AG08395 (cell line): ENCODE measurements around the gene WNT7B.

Source experiments
- DNase-seq: peaks from one replicate; pipeline ENCODE4 v3.0.0; 2012; ENCODE audit warnings: mixed read lengths, low spot score

WNT7B gene

DNA sequence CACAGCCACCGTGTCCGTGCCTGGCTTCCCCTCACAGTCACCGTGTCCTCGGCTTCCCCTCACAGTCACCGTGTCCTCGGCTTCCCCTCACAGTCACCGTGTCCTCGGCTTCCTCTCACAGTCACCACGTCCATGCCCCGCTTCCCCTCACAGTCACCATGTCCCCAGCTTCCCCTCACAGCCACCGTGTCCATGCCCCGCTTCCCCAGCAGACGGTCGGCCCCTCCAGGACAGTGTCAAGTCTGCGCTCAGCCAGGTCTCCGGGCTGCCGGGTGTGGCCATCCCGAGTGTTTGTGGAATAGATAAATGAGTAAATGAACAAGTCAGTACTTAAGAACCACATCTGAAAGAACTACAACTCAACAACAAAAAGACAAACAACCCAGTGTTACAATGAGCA is 23.8 kb downstream of the WNT7B start:
- DNase-seq, result no peak

DNA sequence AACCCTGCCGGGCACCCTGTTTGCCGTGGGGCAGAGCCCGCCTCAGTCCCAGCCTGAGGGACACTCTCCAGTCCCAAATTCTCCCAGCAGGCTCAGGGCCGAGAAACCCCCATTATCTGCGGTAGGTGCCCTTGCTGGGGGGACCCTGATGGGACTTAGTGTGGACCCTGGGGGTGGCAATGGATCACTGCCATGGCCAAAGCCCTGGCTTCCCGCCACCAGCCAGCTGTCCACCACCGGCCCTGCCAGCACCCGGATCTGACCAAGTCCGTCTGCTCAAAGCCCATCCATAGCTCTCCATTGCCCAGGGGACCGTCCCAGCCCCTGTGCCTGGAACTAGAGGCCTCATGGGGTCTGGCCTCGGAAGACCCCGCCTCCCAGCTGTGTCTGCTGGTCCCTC is 24.4 kb downstream of the WNT7B start:
- no peak for DNase-seq

- no peak for DNase-seq
Measured at GRCh38 chr22:45952151-45952550, 24.8 kb downstream of the WNT7B start.

- no peak for DNase-seq
Measured at GRCh38 chr22:45949891-45950290, 27.1 kb downstream of the WNT7B start.

DNA sequence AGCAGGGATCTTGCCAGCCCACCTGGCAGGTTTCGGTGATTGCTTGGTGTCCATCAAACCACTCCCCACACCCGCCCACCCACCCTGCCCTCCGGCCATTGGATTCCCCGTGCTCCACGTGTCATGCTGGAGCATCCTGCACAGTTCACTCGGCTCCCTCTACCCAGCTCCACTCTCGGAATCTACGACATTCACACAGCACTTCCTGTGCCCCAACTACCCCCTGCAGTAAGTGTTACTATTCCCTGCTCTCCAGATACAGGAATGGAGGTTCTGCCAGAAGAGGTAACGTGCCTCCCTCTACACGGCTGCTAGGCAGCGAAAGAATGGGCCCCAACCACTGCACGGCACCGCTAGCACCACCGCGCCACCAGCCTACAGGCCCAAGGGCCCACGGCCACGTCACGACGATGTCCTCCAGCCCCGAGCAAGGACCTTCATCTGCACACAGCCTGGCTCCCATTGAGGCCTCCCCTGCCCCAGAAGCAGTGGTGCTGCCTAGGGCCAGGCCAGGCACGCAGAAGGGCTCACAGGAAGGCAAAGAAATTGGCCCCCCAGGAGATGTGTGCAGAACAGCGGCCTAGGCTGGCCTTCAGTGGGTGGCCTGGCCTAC is 27.6 kb downstream of the WNT7B start:
- DNase-seq, result no peak

- no peak for DNase-seq
Measured at GRCh38 chr22:45948081-45948648, 28.8 kb downstream of the WNT7B start.

GRCh38 chr22:45946805-45947600 is 30.0 kb downstream of the WNT7B start:
- DNase-seq, result no peak

GRCh38 chr22:45945621-45946106 is 31.3 kb downstream of the WNT7B start:
- no peak for DNase-seq

DNA sequence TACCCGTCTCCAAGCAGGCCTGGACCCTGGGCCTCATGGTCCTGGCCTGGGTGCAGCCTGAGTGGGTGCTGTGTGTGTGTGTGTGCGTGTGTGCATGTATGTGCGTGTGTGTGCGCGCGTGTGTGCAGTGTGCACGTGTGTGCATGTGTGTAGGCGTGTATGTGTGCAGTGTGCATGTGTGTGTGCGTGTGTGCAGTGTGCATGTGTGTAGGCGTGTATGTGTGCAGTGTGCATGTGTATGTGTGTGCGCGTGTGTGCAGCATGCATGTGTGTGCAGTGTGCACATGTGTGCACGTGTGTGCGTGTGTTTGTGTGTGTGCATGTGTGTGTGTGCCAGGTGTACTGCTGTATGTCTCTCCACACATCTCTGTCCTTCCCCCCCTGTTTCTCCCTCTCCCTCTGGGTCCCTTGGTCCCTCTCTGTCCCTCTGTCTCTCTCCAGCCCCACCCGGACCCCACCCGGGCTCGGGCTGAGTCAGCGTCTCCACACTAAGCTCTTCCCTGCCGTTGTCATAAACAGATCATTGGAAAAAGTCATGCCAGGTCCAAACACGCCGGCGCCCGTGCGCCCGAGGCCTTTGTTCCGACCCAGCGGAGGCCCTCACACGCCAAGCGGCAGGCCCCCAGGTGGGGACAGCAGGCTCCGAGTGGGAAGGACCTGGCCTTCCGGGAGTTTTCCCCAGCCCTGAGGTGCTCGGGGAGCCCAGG is 34.0 kb downstream of the WNT7B start:
- no peak for DNase-seq

DNA sequence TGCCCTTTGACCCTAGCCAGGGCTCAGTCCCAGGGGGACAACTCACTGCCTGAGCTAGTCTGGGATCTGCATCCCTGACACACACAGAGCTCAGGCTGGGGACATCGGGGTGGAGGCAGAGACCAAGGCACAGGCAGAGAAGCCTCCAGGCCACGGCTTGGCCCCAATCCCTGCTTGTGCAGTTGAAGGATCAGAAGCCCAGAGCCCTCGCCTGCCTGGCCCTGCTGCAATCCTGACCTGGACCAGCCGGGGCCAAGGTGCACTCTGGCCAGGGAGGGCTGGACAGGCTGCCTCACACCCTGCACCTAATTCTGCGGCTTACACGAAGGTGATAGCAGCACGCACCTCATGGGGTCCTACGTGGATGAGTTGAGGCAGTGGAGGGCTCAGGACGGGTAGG is 34.6 kb downstream of the WNT7B start:
- no peak for DNase-seq

DNA sequence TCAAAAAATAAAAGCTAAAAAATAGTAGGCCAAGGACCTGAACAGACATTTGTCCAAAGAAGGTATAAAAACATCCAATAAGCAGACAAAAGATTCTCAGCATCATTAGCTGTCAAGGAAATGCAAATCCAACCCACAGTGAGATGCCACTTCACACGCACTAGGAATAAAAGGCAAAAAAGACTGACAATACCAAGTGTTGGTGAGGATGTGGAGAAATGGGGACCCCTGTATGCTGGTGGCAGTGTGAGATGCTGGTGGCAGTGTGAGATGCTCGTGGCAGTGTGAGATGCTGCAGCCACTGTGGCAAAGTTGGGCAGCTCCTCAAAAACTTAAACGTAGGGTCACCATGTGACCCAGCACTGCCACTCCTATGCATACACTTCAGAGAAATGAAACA is 38.0 kb downstream of the WNT7B start:
- no peak for DNase-seq

DNA sequence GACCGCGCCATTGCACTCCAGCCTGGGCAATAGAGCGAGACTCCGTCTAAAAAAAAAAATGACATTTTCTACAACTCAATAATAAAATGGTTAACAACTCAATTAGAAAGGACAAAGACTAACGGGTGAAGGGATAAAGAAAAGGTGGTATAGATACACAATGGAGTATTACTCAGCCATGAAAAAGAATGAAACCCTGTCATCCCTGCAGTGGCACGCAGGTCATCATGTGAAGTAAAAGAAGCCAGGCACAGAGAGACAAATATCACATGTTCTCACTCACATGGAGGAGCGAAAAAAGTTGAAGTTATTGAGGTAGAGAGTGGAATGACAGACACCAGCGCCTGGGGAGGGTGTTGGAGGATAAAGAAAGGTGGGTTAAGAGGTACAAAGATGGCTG is 39.0 kb downstream of the WNT7B start:
- no peak for DNase-seq

DNA sequence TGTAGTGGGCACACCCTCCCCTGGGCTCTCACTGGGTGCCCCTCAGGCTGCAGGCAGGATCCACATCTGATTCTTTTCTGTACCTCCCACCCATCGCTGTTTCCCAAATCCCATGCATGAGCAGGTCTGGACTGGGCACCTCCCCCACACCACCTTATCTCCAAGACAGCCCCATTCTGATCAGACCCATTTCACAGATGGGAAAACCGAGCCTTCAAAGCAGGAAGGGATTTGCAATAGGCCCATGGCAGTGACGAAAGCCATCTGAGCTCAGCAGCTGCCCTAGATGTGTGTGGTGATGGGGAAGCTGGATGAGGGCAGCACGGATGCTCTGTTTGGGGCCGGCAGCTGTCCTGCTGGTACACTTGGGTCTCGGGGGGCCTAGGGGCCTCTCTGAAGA is 41.4 kb downstream of the WNT7B start:
- no peak for DNase-seq

DNA sequence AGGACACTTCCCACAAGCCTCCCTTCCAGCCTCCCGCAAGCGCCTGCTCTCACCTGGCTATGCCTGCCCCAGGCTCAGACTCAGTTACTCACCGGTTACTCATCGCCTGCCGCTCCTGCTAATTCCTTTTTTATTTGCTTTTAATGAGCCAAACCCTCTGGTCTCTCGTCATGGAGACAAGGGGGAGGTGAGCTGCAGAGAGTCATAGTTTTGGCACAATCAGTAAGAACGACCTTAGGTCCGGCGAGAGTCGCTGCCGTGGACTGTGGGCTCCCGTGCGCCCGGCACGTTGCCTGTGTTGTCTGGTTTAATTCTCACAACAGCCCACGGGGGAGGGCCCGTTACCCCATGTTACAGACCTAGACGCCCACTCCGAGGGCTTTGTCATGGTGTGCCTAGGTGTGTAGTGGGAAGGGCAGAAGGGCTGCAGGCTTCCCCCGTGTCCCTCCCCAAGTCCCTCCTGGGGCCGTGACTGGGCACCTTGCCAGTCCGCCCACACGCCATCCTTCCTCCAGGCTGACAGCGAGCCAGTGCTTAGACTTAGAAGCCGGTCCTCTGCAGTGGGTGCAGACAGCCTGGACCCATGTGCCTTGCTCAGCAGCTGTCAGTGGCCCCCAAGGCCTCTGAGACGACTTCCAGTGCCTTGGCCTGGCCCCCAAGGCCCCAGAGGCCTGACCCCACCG is 42.2 kb downstream of the WNT7B start:
- peak; percentile 83 for DNase-seq

GRCh38 chr22:45934168-45934564 is 42.8 kb downstream of the WNT7B start:
- no peak for DNase-seq

DNA sequence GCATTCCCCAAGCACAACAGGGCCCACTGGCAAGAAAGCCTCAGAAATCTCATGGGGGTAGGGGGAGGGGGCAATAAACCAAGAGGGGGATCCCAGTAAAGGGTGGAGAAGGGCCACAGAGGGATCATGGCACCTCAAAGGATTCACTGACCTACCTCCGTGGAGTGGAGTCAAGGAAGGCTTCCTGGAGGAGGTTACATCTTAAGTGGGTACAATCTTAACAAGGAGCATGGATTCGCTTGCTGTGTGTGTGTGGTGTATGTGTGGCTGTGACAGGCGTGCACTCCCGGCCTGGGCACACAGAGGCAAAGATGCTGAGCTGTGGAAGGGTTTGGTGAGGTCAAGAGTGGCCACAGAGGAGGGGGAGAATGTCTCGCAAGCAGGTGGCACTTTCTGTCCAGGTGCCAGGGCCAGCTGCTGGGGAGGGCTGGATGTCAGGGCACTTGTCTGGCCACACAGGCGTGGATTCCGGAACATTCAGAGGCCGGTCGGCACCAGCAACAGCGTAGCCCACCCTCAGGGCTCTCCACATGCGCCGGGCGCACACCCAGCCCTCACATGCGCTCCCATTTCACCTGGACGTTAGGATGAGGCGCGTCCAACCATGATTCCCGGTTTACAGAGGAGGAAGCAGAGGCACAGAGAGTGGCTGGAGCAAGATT is 43.3 kb downstream of the WNT7B start:
- no peak for DNase-seq

DNA sequence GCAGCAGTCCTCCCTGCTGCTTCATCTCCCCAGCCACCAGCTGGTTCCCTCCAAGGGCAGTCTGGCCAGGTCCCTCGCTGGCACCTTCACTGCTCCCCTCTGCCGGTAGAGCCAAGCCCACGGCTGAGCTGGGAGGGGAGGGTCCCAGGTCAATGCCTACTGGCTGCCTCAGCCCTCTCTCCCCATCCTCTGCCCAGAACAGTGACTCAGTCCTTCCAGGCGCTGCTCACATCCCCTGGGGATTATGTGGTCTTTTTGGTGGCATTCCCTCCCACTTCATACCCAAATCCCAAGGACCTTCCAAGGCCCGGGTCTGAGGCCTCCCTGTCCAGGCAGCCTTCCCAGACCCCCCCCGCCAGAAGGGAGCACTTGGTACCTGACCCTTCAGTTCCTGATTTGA is 44.9 kb downstream of the WNT7B start:
- DNase-seq, result peak; percentile 39

DNA sequence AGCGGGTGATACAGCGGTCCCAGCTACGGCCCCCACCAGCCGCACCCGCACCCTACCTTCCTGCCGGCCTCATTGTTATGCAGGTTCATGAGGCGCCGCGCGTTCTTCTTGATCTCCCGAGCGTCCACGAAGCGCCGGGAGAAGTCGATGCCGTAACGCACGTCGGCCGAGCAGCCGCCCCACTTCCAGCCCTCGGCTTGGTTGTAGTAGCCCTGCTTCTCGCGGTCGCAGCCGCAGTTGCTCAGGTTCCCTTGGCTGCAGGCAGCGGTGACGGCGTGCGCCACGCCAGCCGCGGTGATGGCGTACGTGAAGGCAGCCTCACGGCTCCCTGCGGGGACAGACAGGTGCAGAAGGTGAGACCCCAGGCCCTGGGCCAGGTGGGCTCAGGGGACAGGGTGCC is 45.9 kb downstream of the WNT7B start:
- no peak for DNase-seq

- no peak for DNase-seq
Measured at GRCh38 chr22:45930324-45930723, 46.6 kb downstream of the WNT7B start.

- DNase-seq, result no peak
Measured at GRCh38 chr22:45929649-45930048, 47.3 kb downstream of the WNT7B start.

DNA sequence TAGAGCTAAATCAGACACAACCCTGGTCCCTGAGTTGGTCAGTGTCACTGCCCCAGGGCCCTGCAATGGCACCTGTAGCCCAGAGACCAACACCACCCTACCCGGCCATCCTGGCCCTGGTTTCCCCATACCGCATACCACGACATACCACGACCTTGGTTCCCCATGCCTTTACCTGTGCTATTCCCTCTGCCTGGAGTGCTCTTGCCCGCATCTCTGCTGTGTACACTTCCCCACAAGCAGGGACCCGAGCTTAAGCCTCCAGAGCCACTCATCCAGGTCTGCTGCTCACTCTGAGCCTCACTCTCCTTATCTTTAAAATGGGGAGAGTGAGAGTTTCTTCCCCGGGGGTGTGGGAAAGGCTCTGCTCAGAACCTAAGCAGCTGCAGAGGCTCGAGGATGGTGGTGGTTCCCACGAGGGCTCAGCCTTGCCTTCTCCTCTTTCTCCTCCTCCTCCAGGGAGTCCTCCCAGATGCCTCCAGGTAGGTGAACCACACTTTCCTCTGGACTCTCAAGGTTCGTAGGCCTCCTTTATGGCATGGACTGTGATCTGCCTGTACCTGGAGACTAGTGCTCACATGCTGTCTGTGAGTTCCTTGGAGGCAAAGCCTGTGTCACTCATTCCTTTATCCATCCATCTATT is 48.1 kb downstream of the WNT7B start:
- no peak for DNase-seq
